ENCODE results near the gene SLC22A24.
"Not testable (repeated sequence)": the region's sequence is repeated elsewhere in the genome, so short reads cannot be mapped to it uniquely, and the experiment has no call there.

SLC22A24 gene, protein sequence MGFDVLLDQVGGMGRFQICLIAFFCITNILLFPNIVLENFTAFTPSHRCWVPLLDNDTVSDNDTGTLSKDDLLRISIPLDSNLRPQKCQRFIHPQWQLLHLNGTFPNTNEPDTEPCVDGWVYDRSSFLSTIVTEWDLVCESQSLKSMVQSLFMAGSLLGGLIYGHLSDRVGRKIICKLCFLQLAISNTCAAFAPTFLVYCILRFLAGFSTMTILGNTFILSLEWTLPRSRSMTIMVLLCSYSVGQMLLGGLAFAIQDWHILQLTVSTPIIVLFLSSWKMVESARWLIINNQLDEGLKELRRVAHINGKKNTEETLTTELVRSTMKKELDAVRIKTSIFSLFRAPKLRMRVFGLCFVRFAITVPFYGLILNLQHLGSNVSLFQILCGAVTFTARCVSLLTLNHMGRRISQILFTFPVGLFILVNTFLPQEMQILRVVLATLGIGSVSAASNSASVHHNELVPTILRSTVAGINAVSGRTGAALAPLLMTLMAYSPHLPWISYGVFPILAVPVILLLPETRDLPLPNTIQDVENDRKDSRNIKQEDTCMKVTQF

DNA sequence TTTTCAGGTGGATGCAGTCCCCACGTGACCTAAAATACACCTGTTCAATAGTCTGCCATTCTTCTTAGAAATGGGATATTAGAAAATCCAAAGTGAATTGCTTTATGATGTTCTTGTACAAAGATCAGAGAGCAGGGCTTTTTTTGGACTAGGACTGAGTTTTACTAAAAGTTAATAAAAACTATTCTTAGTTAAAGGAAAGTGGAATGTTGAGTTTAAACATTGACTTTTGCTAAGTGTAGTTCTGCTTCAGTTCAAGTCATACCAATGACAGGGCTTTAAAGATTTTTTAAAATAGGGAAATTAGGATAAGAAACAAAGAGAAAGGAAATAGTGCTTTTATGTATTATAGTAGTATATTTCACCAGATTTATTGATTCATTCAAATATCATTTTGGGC, at the start of gene SLC22A24:
Gene SLC22A24, minus strand, starts transcription at position 101 of the 400 bp plus-strand sequence. CDS start 442 bp downstream, outside the sequence.
- in situ Hi-C loops (cut with MboI; ENCODE audit: low sequenced_read_pairs) = no loop called here

DNA sequence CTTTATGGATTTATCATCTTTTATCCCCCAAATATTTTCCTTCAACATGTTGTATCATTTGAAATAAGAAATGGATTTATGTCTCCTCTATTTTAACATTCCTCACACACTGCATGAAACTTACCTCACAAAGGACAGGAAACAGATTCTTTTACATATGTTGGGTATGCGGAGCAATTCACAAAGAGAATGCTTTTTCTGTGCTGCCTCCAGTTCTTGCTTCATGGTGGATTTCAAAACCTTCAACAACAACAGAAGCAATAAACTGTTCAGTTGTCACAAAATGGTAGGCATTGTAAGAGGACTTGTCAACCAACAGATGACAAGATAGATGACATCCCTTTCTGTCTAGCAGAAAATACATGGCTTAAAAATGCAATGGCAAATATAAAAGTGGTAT, 36.5 kb upstream of the SLC22A24 start:
- in situ Hi-C loops (cut with MboI; ENCODE audit: low sequenced_read_pairs) = no loop called here

- in situ Hi-C loops (cut with MboI; ENCODE audit: low sequenced_read_pairs) = no loop called here
Observed at GRCh38 chr11:63179432-63180041, 35.5 kb upstream of the SLC22A24 start.

DNA sequence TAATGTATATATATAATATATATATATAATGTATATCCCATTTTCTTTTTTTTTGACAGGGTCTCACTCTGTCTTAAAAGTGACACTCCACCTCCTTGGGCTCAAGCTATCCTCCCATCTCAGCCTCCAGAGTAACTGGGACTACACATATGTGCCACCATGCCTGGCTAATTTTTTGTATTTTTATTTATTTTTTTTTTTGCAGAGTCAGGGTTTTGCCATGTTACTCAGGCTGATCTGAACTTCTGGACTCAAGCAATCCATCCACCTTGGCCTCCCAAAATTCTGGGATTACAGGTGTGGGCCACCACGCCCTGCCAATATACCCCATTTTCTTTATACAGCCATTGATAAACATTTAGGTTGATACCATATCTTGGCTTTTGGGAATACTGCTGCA, 33.9 kb upstream of the SLC22A24 start:
- in situ Hi-C loops (cut with MboI; ENCODE audit: low sequenced_read_pairs) = no loop called here

DNA sequence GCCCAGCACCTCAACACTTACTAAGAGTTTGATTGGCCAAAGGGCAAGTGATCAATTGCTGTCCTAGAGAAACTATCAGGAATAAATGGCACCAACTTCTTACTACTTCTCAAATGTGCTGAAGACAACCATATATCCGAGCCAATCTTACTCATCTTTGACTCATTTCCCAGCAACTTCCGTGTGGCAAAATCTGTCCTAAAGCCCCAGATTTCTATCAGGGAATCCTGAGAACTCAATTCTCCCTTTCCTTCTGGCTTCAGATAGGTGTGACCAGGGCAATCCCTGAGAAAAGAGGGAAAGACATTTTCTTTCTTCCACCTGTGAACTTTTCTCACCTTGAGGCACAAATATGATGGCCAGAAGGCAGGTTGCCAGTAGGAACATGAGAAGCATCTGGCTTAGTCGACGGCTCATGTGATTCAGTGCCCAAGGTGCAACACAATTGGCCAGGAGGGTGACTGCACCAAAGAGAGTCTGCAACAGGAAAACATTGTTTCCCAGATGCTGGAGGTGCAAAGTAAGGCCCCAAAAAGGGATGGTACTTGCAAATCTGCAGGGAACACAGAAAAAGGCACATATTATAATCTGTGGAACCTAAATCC, 21.8 kb upstream of the SLC22A24 start:
- in situ Hi-C loops (cut with MboI; ENCODE audit: low sequenced_read_pairs) = no loop called here

DNA sequence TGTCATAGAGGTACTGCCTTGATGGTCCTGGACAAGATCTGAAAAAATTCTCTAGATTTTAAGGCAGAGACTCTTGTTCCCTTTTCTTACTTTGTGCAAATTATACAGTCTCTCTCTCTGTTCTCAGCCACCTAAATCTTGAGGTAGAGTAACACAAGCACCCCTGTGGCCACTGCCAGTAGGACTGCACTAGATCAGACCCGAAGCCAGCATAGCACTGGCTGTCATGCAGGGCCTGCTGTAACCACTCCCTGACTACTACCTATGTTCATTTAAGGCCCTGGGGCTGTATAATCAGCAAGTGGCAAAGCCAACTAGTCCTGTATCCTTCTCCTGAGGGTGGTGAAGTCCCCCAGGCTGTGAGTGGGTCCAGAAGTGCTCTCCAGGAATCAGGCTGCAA, 11.8 kb upstream of the SLC22A24 start:
- in situ Hi-C loops (cut with MboI; ENCODE audit: low sequenced_read_pairs) = no loop called here

GRCh38 chr11:63146581-63146980, 2.6 kb upstream of the SLC22A24 start:
- in situ Hi-C loops (cut with MboI; ENCODE audit: low sequenced_read_pairs) = no loop called here

GRCh38 chr11:63142459-63142858, 1.6 kb downstream of the SLC22A24 start:
- in situ Hi-C loops (cut with MboI; ENCODE audit: low sequenced_read_pairs) = no loop called here

DNA sequence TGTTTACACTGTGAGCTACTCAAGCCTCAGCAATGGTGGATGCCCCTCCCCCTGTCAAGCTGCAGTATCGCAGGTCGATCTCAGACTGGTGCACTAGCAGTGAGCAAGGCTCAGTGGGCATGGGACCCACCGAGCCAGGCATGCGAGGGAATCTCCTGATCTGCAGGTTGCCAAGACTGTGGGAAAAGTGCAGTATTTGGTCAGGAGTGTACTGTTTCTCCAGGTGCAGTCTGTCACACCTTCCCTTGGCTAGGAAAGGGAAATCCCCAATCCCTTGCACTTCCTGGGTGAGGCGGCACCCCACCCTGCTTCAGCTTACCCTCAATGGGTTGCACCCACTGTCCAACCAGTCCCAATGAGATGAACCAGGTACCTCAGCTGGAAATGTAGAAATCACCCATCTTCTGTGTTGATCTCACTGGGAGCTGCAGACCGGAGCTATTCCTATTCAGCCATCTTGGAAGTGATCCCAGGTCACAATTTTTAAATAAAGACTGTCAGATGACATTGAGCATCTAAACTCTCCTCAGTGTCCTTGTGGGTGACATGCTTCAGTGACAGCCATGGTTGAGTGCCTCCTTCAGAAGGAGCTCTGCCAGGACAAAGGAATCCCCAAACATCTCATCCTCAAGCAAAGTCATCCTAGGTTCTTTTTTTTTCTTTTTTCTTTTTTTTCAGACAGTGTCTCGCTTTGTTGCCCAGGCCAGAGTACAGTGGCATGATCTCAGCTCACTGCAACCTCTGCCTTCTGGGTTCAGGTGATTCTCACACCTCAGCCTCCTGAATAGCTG, 10.8 kb downstream of the SLC22A24 start:
- in situ Hi-C loops (cut with MboI; ENCODE audit: low sequenced_read_pairs) = no loop called here

DNA sequence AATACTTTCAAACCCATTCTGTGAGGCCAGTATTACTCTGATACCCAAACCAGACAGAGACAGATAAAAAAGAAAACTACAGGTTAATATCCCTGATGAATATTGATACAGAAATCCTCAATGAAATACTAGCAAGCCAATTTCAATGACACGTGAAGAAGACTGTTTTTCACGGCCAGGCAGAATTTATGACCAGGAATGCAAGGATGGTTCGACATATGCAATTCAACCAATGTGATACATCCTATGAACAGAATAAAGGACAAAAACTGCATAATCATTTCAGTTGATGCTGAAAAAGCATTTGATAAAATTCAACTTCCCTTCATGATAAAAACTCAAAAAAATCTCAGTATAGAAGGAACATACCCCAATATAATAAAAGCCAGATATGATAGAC, 44.5 kb downstream of the SLC22A24 start:
- in situ Hi-C loops (cut with MboI; ENCODE audit: low sequenced_read_pairs) = no loop called here

- in situ Hi-C loops (cut with MboI; ENCODE audit: low sequenced_read_pairs) = no loop called here
Observed at GRCh38 chr11:63080682-63081081, 63.3 kb downstream of the SLC22A24 start.

- in situ Hi-C loops (cut with MboI; ENCODE audit: low sequenced_read_pairs) = not testable (repeated sequence)
Observed at GRCh38 chr11:63046203-63046602, 97.8 kb downstream of the SLC22A24 start.

DNA sequence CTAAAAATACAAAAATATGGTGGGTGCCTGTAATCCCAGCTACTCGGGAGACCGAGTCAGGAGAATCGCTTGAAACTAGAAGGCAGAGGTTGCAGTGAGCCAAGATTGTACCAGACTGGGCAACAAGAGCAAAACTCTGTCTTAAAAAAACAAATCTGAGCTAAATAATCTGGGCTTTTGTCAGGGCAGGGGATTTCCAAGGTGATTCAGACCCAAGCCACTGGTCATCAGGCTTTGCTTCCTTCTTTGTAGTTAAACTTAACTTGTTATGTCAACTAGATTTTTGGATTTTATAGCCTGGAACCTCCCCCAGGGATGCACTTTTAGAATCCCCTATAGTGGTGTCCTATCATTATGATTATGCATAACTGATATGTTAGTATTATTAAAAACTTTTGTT, 101.4 kb downstream of the SLC22A24 start:
- in situ Hi-C loops (cut with MboI; ENCODE audit: low sequenced_read_pairs) = no loop called here

GRCh38 chr11:63032457-63032856, 111.6 kb downstream of the SLC22A24 start:
- in situ Hi-C loops (cut with MboI; ENCODE audit: low sequenced_read_pairs) = no loop called here

Measured in HL-60/S4 (cell line).